Body of pancreas (tissue), 4 donors: ENCODE measurements around the gene MAPK13.

Experiments used
- CTCF ChIP-seq, 7 experiments: fragments of 450-650 bp in 4 of 7; fragments of 200-600 bp in 3 of 7; sonication (generic) in 3 of 7; IDR thresholded peaks; one replicate each; pipeline ENCODE4 v1.5.1; 2016 to 2019; ENCODE audit warnings: antibody characterized with exemption in 7 of 7
- POLR2A ChIP-seq, 3 donors: fragments of 450-650 bp; IDR thresholded peaks; one replicate each; pipeline ENCODE4 v1.6.1; 2016; ENCODE audit warnings: antibody characterized with exemption in 3 of 3, mild to moderate bottlenecking in 2 of 3

GRCh38 chr6:36133148-36133547, 2.8 kb downstream of the MAPK13 start:
- TF ChIP-seq POLR2A (IDR thresholded peaks at IDR 0.05) (no peak), CTCF (IDR thresholded peaks at IDR 0.05) (no peak)
